AG04449 (cell line): ENCODE measurements around the gene TRAPPC10.

Experiments used
- CTCF ChIA-PET: fragments of 350-600 bp; formaldehyde crosslinking; extraction: SDS; loops from one replicate; lab custom pipeline; 2021; ENCODE audit warnings: antibody characterized with exemption; lab: Yijun Ruan, JAX
- POLR2A ChIA-PET: fragments of 400-600, 350-600 bp; formaldehyde crosslinking; extraction: SDS; loops from one replicate; lab custom pipeline; 2020; ENCODE audit warnings: antibody characterized with exemption, inconsistent platforms; lab: Yijun Ruan, JAX
- DNase-seq: peaks from one replicate; pipeline ENCODE4 v3.0.0-alpha.2; 2010; ENCODE audit warnings: low read depth, low spot score
- H3K4me3 ChIP-seq: 2 replicates; pipeline ENCODE4 v1.5.1; 2011; ENCODE audit warnings: low read depth, mild to moderate bottlenecking, control low read depth, low read length
- TF ChIP-seq, protein P1 (sequence below): IDR thresholded peaks from one replicate; pipeline ENCODE4 v1.5.1; 2011; ENCODE audit warnings: mild to moderate bottlenecking, moderate library complexity, low read length, control low read depth, inconsistent platforms; ENCODE audit not compliant: insufficient read depth; ENCODE audit errors: missing control alignments

Gene TRAPPC10

DNA sequence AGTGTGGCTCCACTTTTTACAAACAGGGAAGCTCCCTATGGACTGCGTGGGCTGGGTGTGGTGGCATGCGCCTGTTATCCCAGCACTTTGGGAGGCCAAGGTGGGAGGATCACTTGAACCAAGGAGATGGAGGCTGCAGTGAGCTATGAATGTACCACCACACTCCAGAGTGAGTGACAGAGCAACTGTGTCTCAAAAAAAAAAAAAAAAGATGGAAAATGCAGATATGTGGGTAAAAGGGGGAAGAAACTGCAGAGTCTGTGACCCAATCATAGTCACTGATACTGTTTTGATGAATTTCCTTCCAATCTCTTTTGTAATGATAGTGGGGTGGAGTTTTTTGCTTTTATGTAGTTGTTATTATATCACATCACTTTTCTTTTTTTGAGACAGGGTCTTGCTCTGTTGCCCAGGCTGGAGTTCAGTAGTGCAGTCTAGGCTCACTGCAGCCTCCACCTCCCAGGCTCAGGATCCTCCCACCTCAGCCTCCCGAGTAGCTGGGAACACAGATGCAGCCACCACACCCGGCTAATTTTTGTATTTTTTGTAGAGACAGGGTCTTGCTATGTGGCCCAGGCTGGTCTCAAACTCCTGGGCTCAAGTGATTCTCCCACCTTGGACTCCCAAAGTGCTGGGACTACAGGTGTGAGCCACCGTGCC lies 8.7 kb upstream of the TRAPPC10 start:
- H3K4me3 ChIP-seq, result no peak overlapping the region
- ChIA-PET CTCF (interaction anchor here (0.9 kb wide), 1 partner anchor 28 kb away, joined by 3 read pairs; no protein-coding TSS in a partner anchor), POLR2A (interaction anchor here (1.1 kb wide), 1 partner anchor 9 kb away, joined by 3 read pairs; the partner anchor contains the start of gene TRAPPC10)
- TF ChIP-seq, protein P1, sequence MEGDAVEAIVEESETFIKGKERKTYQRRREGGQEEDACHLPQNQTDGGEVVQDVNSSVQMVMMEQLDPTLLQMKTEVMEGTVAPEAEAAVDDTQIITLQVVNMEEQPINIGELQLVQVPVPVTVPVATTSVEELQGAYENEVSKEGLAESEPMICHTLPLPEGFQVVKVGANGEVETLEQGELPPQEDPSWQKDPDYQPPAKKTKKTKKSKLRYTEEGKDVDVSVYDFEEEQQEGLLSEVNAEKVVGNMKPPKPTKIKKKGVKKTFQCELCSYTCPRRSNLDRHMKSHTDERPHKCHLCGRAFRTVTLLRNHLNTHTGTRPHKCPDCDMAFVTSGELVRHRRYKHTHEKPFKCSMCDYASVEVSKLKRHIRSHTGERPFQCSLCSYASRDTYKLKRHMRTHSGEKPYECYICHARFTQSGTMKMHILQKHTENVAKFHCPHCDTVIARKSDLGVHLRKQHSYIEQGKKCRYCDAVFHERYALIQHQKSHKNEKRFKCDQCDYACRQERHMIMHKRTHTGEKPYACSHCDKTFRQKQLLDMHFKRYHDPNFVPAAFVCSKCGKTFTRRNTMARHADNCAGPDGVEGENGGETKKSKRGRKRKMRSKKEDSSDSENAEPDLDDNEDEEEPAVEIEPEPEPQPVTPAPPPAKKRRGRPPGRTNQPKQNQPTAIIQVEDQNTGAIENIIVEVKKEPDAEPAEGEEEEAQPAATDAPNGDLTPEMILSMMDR, result no peak
- no peak for DNase-seq

DNA sequence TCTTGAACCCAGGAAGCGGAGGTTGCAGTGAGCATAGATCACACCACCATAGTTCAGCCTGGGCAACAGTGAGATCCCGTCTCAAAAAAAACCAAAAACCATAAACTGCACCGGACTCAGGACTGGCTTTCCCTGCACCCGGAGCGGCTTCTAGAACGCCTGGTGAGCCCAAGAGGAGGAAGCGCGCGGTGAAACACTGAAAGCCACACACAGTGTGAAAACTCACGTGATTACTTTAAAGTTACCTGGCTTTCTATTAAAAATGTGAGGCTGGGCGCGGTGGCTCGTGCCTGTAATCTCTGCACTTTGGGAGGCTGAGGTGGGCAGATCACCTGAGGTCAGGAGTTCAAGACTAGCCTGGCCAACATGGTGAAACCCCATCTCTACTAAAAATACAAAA lies 7.0 kb upstream of the TRAPPC10 start:
- H3K4me3 ChIP-seq, result no peak overlapping the region
- ChIA-PET POLR2A (no interaction called here), CTCF (no interaction called here)
- DNase-seq, result no peak
- TF ChIP-seq, protein P1, result no peak

DNA sequence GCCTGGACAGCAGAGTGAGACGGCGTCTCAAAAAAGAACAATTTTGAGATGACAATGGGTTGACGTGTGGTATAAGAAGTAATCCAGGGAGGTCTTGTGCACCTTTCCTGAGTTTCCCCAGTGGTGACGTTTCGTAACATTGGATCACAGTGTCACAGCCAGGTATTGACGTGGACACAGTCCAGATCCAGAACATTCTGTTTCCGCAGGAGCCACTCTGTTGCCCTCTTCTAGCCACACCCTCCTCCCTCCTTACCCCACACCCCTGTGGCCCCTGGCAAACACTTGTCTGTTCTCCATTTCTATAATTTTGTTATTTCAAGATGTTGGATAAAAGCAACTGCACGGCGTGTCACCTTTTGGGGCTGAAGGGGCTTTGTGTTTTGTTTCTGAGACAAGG lies 6.5 kb upstream of the TRAPPC10 start:
- TF ChIP-seq, protein P1, result no peak
- H3K4me3 ChIP-seq, result no peak overlapping the region
- CTCF ChIA-PET, result no interaction called here
- no peak for DNase-seq
- POLR2A ChIA-PET, result interaction anchor here (1.0 kb wide), 1 partner anchor 18 kb away, joined by 4 read pairs; no protein-coding TSS in a partner anchor

DNA sequence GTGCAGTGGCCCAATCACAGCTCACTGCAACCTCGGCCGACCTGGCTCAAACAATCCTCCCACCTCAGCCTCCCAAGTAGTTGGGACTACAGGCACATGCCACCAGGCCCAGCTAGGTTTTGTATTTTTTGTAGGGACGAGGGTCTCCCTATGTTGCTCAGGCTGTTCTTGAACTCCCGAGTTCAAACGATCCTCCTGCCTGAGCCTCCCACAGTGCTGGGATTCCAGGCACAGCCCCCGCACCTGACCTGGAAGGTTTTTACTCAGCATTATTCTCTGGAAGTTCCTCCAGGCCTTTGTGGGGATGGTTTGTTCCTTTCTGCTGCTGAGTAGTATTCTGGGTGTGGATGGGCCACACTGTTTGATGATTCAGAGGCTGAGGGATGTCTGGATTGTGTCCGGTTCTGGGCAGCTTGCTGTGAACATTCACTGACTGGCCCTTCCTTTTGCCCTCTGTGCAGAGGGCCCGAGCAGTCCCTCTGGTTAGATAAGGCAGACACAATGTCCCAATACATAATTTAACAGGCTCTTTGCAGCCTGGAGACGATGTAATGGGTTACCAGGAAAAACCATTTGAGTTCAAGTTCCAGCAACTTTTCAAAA lies 6.0 kb upstream of the TRAPPC10 start:
- ChIA-PET CTCF (no interaction called here), POLR2A (interaction anchor here (0.6 to 1.0 kb wide), 2 partner anchors 17 to 18 kb away, joined by 3 to 4 read pairs; no protein-coding TSS in a partner anchor)
- no peak overlapping the region for H3K4me3 ChIP-seq
- DNase-seq, result peak; percentile 71
- TF ChIP-seq, protein P1, result no peak

DNA sequence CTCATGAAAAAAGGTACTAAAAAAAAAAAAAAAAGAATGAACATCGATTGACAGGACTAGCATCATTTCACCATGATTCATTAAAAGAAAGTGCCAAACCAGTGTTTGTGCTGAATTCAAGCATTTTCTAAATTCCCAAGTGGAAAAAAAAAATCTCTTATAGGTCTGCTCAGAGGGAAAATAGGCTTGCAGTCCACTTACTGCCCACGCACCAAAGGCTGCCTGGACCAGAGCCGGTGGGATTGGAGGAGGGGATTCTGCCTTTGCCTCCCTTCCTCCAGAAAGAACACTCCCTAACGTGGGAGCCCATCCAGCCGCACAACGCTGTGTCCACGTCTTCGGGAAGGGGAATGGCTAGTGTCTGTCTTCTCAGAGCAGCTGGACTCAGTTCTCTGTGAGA lies 5.5 kb upstream of the TRAPPC10 start:
- TF ChIP-seq, protein P1, result no peak
- ChIA-PET POLR2A (interaction anchor here (0.6 kb wide), 1 partner anchor 16 kb away, joined by 3 read pairs; no protein-coding TSS in a partner anchor), CTCF (interaction anchor here (1.3 kb wide), 1 partner anchor 31 kb away, joined by 4 read pairs; no protein-coding TSS in a partner anchor)
- H3K4me3 ChIP-seq, result no peak overlapping the region; the same call in 1 of the 2 replicates
- peak; percentile 23 for DNase-seq

DNA sequence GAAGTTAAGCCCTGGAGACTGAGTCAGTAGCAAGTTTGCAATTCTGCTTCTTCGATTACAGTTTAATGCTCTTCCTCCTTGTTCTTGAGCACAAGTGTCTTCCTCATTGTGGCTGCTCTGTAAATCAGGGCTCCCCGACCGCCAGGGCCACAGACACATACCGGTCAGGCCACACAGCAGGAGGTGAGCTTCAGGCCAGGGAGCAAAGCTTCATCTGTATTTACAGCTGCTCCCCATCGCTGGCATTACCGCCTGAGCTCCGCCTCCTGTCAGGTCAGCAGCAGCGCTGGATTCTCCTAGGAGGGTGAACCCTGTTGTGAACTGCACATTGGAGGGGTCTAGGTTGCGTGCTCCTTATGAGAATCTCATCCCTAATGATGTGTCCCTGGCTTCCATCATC lies 1.7 kb upstream of the TRAPPC10 start:
- no peak for DNase-seq
- TF ChIP-seq, protein P1, result no peak
- ChIA-PET CTCF (interaction anchor here (0.8 to 1.3 kb wide), 3 partner anchors 33 to 222 kb away, joined by 3 to 6 read pairs (median 3); no protein-coding TSS in a partner anchor), POLR2A (no interaction called here)
- H3K4me3 ChIP-seq, result no peak overlapping the region
